ENCODE data around the gene RO60. TPM values are rescaled to one million over a fixed set of nuclear protein-coding genes. Genes with fewer than 3 reads are reported as not detected.

Gene RO60
- total and polyA plus RNA-seq, 2 of the 13 experiments (the other 11 are each of a cell fraction or from before 2014, with no cell fraction given): 20.3 to 53.7 TPM

DNA sequence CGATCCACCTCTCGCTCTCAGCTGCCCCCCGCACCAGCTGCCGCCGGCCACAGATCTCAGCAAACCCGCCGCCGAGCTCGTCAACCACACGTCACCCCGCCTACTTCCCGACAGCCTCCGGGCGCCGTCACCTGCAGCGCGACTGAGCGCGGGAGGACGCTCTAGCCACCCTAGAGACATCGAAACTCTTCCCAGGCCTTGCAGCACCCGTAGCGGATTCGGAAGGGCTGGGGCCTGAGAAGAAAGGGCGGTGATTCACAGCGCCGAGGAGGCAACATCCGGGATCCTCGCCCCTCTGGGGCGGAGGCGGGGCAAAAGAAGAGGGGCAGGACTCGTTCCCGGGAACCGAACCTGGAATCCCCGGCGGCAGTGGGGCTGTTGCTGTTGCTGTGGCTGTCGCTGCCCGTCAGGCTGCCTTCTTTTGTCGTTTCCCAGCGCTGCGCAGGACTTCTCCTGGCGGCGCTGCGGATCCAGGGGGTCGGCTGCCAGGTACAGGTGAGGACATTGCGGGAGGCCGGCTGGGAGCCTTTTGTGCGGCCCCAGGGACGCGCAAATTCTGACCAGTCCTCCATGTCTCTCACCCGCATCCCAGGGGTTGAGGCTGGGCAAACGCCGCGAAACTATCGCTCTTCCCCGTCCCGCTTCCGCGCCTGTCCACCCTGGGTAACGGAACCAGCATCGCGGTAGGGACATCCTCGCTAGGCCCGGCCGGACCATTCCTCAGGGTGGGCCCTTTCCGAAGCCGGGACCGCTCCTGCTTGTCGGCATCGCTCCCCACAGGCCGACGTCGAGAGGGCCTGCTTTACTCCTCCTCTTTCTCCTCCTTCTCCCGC, at the start of gene RO60, which contains the start of gene UCHL5 (continued):
- peak; percentile 65; the same call in 1 of the 2 replicates for TF ChIP-seq ZNF275 (CRISPR knock-in tag; IDR thresholded peaks at IDR 0.05; ENCODE audit: borderline replicate concordance)
- peak; percentile 73; the same call in 1 of the 2 replicates for TF ChIP-seq KLF9 (CRISPR knock-in tag; IDR thresholded peaks at IDR 0.05; ENCODE audit: low read depth)
- peak; percentile 94 for TF ChIP-seq BRD4 (CRISPR knock-in tag; IDR thresholded peaks at IDR 0.05)
- TF ChIP-seq AKAP8 (CRISPR knock-in tag; IDR thresholded peaks at IDR 0.05): no peak
- peak; percentile 96 for TF ChIP-seq ATF7-NPFF (CRISPR knock-in tag; IDR thresholded peaks at IDR 0.05; ENCODE audit: low read depth)
- TF ChIP-seq NFATC3 (CRISPR knock-in tag; IDR thresholded peaks at IDR 0.05): peak; percentile 70; the same call in 1 of the 2 replicates
- TF ChIP-seq, protein P1, sequence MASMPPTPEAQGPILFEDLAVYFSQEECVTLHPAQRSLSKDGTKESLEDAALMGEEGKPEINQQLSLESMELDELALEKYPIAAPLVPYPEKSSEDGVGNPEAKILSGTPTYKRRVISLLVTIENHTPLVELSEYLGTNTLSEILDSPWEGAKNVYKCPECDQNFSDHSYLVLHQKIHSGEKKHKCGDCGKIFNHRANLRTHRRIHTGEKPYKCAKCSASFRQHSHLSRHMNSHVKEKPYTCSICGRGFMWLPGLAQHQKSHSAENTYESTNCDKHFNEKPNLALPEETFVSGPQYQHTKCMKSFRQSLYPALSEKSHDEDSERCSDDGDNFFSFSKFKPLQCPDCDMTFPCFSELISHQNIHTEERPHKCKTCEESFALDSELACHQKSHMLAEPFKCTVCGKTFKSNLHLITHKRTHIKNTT (CRISPR knock-in tag; IDR thresholded peaks at IDR 0.05): no peak
- no peak for TF ChIP-seq MBNL3 (CRISPR knock-in tag; conservative IDR thresholded peaks at IDR 0.05)
- TF ChIP-seq ZNF557 (CRISPR knock-in tag; IDR thresholded peaks at IDR 0.05): peak; percentile 89
- TF ChIP-seq NFYC (CRISPR knock-in tag; IDR thresholded peaks at IDR 0.05): peak; percentile 51; the same call in 1 of the 2 replicates
- TF ChIP-seq REPIN1 (CRISPR knock-in tag; IDR thresholded peaks at IDR 0.05; ENCODE audit: borderline replicate concordance, low read depth): peak; percentile 92; the same call in 1 of the 2 replicates
- TF ChIP-seq KDM5B (CRISPR knock-in tag; IDR thresholded peaks at IDR 0.05; ENCODE audit: borderline replicate concordance): peak; percentile 73; the same call in 1 of the 2 replicates
- TF ChIP-seq, protein P2, sequence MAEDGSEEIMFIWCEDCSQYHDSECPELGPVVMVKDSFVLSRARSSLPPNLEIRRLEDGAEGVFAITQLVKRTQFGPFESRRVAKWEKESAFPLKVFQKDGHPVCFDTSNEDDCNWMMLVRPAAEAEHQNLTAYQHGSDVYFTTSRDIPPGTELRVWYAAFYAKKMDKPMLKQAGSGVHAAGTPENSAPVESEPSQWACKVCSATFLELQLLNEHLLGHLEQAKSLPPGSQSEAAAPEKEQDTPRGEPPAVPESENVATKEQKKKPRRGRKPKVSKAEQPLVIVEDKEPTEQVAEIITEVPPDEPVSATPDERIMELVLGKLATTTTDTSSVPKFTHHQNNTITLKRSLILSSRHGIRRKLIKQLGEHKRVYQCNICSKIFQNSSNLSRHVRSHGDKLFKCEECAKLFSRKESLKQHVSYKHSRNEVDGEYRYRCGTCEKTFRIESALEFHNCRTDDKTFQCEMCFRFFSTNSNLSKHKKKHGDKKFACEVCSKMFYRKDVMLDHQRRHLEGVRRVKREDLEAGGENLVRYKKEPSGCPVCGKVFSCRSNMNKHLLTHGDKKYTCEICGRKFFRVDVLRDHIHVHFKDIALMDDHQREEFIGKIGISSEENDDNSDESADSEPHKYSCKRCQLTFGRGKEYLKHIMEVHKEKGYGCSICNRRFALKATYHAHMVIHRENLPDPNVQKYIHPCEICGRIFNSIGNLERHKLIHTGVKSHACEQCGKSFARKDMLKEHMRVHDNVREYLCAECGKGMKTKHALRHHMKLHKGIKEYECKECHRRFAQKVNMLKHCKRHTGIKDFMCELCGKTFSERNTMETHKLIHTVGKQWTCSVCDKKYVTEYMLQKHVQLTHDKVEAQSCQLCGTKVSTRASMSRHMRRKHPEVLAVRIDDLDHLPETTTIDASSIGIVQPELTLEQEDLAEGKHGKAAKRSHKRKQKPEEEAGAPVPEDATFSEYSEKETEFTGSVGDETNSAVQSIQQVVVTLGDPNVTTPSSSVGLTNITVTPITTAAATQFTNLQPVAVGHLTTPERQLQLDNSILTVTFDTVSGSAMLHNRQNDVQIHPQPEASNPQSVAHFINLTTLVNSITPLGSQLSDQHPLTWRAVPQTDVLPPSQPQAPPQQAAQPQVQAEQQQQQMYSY (CRISPR knock-in tag; IDR thresholded peaks at IDR 0.05): peak; percentile 84
- TF ChIP-seq TBX2 (CRISPR knock-in tag; IDR thresholded peaks at IDR 0.05; ENCODE audit: borderline replicate concordance): peak; percentile 90

Measured in HepG2 (cell line).